HG02943 (cell line): Measurements from ENCODE around the gene MCOLN1.

Experiments used
- ATAC-seq: cut with Tn5 transposase; IDR thresholded peaks from one replicate; pipeline ENCODE4 v1.9.1; 2021; ENCODE audit warnings: mild to moderate bottlenecking, low read depth, moderate library complexity; ENCODE audit not compliant: unreplicated experiment

The MCOLN1 gene

DNA sequence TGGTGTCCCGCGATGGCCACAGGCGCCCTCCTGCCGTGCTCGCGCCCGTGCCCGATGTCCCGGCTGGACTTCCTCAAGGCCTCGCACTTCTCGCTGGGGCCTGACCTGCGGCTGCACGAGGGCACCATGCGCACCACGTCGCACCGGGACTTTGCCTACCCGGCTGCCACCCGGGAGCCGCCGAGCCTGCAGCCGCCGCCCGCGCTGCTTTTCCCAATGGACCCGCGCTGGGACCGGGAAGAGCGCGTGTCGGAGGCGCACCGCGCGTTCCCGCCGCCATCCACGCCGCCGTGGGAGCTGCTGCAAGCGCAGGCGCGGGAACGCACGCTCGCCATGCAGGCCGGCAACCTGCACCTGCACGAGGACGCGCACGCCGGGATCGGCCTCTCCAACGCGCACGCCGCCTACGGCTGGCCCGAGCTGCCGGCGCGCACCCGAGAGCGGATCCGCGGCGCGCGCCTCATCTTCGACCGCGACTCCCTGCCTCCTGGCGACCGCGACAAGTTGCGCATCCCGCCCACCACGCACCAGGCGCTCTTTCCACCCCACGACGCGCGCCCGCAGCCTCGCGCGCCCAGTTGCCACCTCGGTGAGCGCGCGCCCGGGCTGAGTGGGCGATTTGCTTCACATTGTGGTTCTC is 21.5 kb upstream of the MCOLN1 start:
- no peak for ATAC-seq

DNA sequence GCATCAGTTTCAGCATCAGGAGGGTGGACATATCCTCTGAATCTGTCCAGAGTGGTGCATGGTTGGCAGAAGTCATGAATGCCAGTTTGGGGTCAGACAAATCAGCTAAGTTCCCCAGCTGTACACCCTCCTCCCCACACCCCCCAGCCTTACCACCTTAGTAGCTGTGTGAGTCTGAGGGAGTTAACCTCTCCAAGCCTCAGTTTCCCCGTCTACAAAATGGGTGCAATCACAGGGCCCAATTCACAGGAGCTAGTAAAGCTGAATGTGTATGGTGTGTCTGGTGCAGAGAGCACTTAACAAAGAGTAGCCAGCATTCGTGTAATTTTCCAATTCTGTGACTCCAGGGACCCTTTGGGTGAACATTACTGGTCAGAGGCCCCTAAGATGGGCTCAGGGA is 19.9 kb upstream of the MCOLN1 start:
- no peak for ATAC-seq

DNA sequence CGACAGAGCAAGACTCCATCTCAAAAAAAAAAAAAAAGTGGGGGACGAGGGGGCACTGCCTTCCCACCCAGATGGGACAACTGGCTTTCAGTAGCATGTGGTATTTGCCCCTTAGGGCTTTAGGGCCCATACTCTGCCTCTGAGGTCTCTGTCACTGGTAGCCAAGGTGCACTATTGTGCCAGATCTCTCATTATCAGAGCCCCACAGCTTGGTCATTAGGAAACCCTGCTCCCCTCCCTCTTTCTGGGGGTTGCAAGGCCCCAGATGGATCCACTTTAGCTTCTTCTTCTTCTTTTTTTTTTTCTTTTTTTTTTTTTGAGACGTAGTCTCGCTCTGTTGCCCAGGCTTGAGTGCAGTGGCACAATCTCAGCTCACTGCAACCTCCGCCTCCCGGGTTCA is 17.7 kb upstream of the MCOLN1 start:
- no peak for ATAC-seq

DNA sequence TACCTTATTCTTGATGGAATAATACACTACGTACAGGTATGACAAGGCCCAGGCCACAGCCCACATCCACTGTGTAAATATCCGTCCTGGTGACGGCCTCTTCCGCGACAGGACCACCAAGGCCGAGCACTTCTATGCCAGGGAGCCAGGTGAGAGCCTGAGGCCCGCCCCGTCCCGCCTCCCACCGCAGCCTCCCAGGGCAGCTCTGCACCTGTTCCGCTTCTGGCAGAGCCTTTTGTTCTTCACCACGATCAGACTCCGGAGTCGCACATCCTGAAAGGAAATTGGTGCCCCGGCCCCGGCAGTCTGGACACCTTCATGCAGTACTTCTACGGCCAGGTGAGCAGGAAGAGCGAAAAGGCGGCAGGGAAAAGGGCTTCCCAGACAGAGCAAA is 17.1 kb upstream of the MCOLN1 start:
- ATAC-seq: no peak

DNA sequence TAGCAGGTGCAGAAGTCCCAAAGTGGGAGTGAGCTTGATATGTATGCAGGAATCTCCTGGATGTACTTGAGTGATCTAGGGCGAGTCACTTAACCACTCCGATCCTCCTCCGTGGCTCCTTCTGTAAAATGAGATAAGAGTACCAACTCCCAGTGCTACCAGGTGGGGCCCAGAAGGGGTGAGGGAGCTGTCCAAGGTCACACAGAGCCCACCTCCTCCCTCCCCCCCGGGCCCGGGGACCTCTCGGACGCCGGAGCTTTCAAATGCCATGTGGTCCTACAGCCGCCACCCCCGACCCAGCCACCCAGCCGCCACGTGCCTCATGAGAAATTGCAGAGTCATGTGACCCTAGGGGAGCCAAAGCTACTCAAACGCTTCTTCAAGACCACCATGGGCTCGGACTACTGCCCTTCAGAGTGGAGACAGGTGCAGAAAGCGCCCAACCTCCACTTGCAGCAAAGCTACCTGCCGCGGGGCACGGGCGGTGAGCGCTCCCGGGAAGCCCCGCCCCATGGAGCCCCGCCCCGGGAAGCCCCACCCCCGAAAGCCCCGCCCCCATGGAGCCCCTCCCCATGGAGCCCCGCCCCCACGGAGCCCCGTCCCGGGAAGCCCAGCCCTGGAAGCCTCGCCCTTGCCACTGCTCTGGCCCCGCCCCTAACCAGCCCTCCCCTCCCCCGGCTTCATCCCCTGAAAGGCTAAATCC is 16.6 kb upstream of the MCOLN1 start:
- ATAC-seq: no peak

DNA sequence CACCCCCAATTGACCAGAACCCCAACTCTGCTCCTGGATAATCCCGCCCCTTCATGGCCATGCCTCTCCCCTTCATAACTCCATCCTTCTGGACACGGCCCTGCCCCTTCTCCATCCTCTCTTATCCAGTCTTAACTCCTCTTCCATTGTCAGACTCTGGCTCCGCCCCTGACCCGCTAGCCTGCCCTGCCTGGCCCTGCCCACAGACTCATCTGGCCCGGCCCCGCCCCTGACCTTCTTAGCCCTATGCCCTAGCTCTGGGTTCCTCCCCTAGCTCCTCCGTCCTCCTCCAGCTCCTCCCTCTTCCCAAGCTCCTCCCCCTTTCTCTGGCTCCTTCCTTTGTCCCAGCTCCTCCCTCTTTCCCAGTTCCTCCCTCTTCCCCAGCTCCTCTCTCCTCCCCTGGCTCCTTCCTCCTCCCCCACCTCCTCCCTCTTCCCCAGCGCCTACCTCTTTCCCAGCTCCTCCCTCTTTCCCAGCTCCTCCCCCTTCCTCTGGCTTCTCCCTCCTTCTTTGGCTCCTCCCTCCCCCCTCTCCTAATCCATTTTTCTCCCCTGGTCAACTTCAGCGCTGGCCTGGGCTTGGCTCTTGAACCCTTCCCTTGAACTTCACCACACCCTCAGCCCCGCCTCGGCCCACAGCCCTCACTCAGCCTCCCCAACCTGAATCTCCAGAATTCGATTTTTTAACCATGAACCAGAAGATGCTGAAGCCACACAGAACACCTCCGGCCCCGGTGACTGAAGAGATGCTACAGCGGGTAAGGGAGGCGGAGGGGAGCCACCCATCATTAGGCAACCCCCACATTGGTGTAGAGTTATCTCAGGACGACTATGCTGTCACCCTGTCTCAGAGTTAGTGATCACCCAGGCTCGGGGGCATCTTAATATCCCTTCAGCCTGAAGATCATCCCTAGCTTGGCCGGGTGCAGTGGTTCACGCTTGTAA is 15.8 kb upstream of the MCOLN1 start:
- no peak for ATAC-seq

DNA sequence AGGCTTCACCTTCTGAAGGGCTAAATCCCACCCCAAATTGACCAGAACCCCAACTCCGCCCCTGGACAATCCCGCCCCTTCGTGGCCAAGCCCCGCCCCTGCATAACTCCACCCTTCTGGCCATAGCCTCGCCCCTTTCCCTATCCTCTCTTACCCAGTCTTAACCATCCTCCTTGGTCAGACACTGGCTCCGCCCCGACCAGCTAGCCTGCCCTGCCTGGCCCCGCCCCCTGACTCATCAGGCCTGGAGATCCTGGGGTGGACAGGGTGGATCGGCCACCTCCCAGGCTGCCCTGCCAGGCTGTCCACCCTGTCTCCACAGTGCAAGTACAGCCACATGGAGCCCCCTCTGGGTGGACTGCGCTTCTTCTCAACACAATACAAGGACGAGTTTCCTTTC is 14.5 kb upstream of the MCOLN1 start:
- ATAC-seq: no peak

DNA sequence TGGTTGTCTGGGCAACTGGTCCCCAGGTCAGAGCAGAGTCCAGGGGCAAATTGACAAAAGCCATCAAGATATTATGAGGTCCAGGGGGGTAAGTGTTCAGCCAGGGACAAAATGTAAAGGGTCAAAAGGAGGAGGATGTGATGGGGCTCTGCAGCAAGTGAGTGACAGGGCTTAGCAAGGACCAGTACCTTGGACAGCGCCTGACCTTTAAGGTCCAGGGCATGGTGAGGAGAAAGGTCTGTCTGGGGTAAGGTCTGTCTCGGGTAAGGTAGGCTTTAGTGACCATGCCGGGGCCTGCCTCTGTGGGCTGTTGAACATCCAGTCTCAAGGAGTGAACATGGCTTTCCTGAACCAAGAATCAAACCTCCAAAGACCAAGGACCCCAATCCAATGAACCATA is 12.8 kb upstream of the MCOLN1 start:
- ATAC-seq: no peak

DNA sequence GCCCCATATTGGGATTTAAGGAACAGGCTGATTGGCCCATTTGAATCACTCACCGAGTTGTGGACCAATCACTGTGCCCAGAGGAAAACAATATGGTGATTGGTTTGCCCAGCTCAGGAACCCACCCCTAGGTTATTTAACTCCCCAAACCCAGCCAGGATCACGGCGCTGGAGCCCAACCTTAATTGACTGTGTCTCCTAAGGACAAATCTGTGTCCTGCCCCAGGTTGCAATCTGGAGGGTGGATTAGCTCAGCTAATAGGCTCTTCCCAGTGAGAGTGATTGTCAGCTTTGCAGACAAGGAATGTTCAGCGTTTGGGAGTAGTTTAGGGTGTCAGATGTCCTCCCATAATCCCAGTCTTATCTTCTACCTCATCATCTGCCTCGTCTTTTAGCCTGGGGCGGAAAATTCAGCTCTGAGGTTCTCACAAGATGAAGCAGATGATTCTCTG is 10.0 kb upstream of the MCOLN1 start:
- ATAC-seq: no peak

DNA sequence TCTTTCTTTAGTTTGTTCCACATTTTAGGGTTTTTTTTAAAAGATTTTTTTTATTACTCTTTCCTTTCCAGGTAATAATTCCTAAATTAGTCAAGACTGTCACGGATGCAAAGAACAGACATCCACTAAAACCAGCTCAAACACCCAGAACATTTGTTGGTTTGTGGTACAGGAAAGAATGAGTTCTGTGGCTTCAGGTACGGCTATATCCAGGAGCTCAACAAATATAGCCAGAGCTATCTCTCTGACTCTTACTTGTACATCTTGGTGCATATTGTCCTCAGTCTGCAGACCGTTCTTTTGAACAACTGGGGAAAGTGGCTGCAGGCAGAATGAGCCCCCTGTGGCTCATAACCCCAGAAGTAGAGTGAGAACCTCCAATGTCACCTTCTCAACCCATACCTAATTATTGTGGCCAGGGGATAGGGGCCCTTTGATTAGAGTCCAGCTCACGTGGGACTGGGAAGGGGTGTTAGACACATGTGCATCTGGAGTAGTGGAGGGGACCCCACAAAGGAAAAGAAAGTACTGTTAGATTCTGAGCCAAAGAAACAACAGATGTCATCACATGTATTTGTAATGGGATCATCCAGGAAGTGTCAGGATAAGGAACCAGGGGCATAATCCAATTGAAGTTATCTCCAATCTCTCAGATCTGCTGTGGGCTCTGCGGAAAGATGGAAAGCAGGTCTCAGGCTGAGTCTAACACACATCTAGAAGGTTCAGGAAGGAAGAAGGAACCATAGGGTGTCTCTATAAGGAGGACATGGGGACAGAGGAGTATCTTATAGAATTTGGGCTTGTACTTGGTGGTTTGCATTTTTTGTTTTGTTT is 8.4 kb upstream of the MCOLN1 start:
- no peak for ATAC-seq

DNA sequence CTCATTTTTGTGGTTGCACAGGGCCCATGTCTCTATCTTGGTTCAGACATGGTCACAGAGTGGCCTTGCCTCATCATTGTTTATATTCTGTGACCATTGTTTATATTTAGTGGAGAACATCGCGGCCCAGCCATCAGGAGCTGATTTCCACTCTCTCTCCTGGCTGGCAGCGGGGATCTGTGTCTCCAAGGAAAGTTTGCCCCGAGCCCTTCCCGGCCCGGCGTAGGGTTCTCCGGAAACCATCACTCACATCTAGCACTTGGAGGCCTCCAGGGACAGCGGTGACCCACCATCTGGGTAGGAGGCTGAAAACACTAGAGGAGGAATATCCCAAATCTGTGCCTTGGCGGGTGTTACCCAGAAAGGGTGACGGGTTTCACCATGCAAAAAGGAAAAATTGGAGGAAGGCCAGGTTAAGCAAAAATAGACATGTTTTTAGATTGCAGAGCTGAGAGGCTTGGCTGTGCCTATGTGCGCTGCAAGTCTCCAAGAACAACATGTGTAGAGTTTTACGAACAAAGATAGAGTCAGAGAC is 7.2 kb upstream of the MCOLN1 start:
- ATAC-seq: no peak

DNA sequence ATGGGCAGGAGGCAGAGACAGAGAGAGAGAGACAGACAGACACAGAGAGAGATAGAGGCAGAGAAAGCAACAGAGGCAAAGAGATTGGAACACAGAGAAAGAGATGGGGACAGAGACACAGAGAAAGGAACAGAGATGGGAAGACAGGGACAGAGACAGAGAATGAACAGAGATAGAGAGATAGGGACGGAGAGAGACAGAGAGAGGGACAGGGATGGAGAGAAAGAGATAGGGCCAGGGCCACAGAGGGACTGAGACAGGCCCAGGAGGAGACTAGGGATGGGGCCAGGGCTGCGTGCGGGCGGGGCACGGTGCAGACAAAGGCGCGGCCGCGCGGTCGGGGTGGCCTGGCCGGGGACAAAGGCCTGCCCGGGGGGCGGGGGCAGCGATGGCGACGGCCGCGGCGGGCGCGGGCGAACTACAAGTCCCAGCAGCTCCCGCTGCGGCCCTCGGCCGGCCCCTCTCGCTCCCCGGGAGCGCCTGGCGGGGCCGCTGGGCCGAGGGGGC is 6.7 kb upstream of the MCOLN1 start, which contains the start of gene ZNF358:
Gene ZNF358, plus strand, starts transcription at position 459 of the 507 bp plus-strand sequence. CDS start 3,140 bp downstream, outside the sequence.
- ATAC-seq: no peak

DNA sequence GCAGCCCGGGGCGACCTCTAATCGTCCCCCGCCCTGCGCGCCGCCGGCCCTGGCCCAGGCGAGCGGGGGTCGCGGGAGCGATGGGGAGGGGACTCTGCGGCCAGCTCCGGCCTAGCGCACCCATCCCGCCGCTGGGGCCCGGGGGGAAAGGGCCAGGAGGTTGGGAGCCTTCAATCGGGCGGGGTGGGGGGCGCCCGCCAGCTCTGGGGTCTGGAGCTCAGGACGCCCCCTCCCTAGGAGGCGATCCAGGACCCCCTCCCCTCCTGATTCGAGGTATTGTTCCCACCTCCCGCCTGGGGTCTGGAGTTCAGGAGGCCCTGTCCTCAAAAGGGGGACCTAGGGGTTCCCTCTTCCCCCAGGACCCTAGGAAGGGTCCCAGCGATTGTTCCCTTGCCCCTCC is 6.1 kb upstream of the MCOLN1 start:
- no peak for ATAC-seq

DNA sequence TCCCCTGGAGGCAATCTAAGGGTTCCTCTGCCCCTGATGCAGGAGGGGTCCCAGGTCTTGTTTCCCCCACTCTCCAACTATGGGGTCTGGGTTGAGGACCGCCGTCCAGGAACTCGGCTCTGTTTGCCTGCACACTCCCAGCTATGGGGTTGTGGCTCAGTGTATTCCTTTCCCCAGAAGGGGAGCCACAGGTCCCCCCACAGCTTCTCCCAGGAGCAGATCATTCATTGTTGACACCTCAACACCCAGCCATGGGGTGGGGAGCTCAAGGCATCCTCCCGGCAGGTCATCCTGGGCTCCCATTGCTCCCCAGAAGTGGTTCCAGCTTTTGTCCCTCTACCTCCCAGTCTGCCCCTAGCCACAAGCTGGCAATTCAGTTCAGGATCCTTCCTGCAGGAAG is 5.5 kb upstream of the MCOLN1 start:
- no peak for ATAC-seq

DNA sequence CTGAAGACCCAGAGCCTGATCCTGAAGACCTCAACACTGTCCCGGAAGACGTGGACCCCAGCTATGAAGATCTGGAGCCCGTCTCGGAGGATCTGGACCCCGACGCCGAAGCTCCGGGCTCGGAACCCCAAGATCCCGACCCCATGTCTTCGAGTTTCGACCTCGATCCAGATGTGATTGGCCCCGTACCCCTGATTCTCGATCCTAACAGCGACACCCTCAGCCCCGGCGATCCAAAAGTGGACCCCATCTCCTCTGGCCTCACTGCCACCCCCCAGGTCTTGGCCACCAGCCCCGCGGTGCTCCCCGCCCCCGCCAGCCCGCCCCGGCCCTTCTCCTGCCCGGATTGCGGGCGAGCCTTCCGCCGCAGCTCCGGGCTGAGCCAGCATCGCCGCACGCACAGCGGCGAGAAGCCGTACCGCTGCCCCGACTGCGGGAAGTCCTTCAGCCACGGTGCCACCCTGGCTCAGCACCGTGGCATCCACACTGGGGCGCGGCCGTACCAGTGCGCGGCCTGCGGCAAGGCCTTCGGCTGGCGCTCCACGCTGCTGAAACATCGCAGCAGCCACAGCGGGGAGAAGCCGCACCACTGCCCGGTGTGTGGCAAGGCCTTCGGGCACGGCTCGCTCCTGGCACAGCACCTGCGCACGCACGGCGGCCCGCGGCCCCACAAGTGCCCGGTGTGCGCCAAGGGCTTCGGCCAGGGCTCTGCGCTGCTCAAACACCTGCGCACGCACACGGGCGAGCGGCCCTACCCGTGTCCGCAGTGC is 2.9 kb upstream of the MCOLN1 start:
- no peak for ATAC-seq

DNA sequence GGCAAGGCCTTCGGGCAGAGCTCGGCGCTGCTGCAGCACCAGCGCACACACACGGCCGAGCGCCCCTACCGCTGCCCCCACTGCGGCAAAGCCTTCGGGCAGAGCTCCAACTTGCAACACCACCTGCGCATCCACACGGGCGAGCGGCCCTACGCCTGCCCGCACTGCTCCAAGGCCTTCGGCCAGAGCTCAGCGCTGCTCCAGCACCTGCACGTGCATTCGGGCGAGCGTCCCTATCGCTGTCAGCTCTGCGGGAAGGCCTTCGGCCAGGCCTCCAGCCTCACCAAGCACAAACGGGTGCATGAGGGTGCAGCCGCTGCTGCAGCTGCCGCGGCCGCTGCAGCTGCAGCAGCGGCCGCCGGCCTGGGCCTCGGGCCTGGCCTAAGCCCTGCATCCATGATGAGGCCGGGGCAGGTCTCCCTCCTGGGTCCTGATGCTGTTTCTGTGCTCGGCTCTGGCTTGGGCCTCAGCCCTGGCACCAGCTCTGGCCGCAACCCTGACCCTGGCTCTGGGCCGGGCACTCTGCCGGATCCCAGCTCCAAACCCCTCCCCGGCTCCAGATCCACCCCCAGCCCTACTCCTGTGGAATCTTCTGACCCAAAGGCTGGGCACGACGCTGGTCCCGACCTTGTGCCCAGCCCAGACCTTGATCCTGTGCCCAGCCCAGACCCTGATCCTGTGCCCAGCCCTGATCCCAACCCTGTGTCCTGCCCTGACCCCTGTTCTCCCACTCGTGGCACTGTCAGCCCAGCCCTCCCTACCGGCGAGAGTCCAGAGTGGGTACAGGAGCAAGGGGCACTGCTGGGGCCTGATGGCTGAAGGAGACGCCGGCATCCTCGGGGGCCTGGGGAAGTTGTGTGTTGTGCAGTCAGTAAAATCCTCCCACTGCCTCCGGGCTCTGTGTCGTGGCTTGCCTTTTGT is 2.0 kb upstream of the MCOLN1 start:
- no peak for ATAC-seq

DNA sequence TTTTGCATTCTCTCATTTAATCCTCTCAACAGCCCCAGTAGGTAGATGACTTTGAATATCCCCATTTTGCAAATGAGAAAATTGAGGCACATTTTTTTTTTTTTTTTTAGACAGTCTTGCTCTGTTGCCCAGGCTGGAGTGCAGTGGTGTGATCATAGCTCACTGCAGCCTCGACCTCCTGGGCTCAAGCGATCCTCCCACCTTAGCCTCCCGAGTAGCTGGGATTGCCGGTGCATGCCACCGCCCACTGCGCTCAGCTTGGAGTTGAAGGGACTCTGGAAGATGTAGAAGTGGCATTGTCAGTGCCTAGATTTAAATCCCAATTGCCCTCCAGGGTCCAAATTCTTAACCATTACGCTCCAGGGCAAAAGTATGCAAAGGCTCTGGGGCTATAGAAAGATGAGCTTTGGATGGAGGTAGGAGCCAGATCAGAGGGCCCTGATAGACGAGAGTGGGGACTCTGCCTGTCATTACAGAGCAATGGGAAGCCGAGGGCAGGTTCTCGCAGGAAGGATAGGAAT is 813 bp upstream of the MCOLN1 start:
- ATAC-seq: no peak
